NT2/D1 (cell line): Measurements from ENCODE around the gene TTLL11.

ENCODE experiments used
- DNase-seq: peaks from one replicate; pipeline ENCODE4 v3.0.0-alpha.2; 2011; ENCODE audit warnings: low read depth, low spot score
- H3K27me3 ChIP-seq: 2 replicates; pipeline ENCODE4 v1.6.0; 2011; ENCODE audit warnings: mild to moderate bottlenecking; ENCODE audit not compliant: insufficient read length, insufficient read depth
- H3K36me3 ChIP-seq: 2 replicates; pipeline ENCODE4 v1.6.1; 2011; ENCODE audit warnings: mild to moderate bottlenecking, low read length, mixed read lengths; ENCODE audit not compliant: insufficient read depth, insufficient read length
- H3K4me1 ChIP-seq: 2 replicates; pipeline ENCODE4 v1.5.1; 2011; ENCODE audit not compliant: insufficient read depth, insufficient read length
- H3K4me3 ChIP-seq: 2 replicates; pipeline ENCODE4 v1.5.1; 2011; ENCODE audit warnings: low read depth; ENCODE audit not compliant: insufficient read length
- H3K9ac ChIP-seq: 2 replicates; pipeline ENCODE4 v1.6.0; 2011; ENCODE audit warnings: low read depth; ENCODE audit not compliant: insufficient read length
- H3K9me3 ChIP-seq: 2 replicates; pipeline ENCODE4 v1.5.1; 2011; ENCODE audit warnings: mild to moderate bottlenecking, low read length; ENCODE audit not compliant: insufficient read depth
- SUZ12 ChIP-seq: IDR thresholded peaks from 2 replicates; pipeline ENCODE4 v1.6.1; 2011; ENCODE audit not compliant: insufficient read length, insufficient read depth; ENCODE audit errors: extremely low read depth
- YY1 ChIP-seq: IDR thresholded peaks from 2 replicates; pipeline ENCODE4 v1.6.1; 2011; ENCODE audit not compliant: insufficient read length, insufficient read depth
- ZNF274 ChIP-seq: IDR thresholded peaks from 2 replicates; pipeline ENCODE4 v1.6.1; 2011; ENCODE audit warnings: mild to moderate bottlenecking, low read depth, low read length

TTLL11 gene

DNA sequence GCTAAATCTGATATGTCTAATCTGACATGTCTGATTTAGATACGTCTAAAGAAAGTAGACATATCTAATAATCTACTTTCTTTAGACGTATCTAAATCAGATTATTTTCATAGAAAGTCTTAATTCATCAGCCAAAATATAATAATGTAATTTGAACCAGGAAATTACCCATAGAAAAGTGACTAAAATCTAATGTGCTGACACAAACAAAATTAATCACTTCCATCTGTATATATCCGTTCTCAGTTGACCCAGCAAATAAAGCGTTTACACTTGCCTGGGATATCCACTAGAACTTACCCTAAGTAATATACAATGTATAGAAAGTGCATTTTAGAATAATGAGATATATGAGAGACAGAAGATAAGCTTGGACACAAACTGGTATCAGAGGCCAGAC, 56.7 kb downstream of the TTLL11 start:
- no peaks in the 10 kb centered on the region for H3K36me3 ChIP-seq
- H3K4me1 ChIP-seq: peaks cover 15% of the 10 kb centered on the region
- no peak for DNase-seq
- H3K4me3 ChIP-seq: no peak overlapping the region
- no peak overlapping the region for H3K9ac ChIP-seq
- no peaks in the 10 kb centered on the region for H3K27me3 ChIP-seq
- H3K9me3 ChIP-seq: no peaks in the 10 kb centered on the region
- TF ChIP-seq SUZ12: no peak
- no peak for TF ChIP-seq YY1
- no peak for TF ChIP-seq ZNF274

DNA sequence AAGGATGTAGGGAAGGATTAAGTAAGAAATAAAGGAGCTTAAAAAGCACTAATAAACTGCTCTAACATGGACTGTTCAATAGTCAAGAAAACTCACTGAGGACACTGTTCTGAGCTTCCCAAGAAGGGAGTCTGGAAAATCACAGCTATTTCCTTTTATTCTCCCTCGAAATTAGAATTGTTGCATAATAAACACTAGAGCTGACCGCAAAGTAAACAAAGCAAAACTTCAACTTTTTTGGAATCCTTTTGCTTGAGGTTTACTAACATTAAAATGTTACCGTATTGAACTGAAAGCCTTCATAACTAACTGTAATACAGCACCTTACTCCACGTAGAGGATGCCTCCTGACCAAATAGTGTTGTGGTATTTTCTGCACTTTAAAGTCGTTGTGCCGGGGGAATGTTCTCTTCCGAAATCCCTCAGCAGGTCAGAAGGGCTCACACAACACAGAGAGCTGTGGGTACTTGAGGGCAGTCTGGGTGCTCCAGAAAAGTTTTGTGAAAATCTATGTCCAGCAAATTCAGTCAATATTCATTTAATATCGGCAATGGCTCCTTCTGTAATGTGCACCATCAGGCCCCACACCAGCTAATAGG, 59.2 kb downstream of the TTLL11 start:
- H3K36me3 ChIP-seq: no peaks in the 10 kb centered on the region
- no peak overlapping the region for H3K4me3 ChIP-seq
- no peak for DNase-seq
- H3K4me1 ChIP-seq: peaks cover 15% of the 10 kb centered on the region
- TF ChIP-seq ZNF274 (no peak), SUZ12 (no peak), YY1 (no peak)
- H3K27me3 ChIP-seq: no peaks in the 10 kb centered on the region
- no peak overlapping the region for H3K9ac ChIP-seq
- no peaks in the 10 kb centered on the region for H3K9me3 ChIP-seq

- no peak overlapping the region for H3K4me3 ChIP-seq
- H3K36me3 ChIP-seq: no peaks in the 10 kb centered on the region
- TF ChIP-seq YY1 (no peak), ZNF274 (no peak), SUZ12 (no peak)
- H3K9me3 ChIP-seq: no peaks in the 10 kb centered on the region
- no peaks in the 10 kb centered on the region for H3K27me3 ChIP-seq
- H3K9ac ChIP-seq: no peak overlapping the region
- DNase-seq: no peak
- H3K4me1 ChIP-seq: peaks cover 15% of the 10 kb centered on the region
Measured at GRCh38 chr9:122032346-122032745, 60.8 kb downstream of the TTLL11 start.

GRCh38 chr9:122031776-122032175, 61.3 kb downstream of the TTLL11 start:
- Histone ChIP-seq H3K36me3 (no peaks in the 10 kb centered on the region), H3K4me1 (peaks cover 15% of the 10 kb centered on the region), H3K9me3 (no peaks in the 10 kb centered on the region), H3K27me3 (no peaks in the 10 kb centered on the region), H3K4me3 (no peak overlapping the region), H3K9ac (no peak overlapping the region)
- no peak for DNase-seq
- no peak for TF ChIP-seq ZNF274
- TF ChIP-seq SUZ12: no peak
- TF ChIP-seq YY1: no peak

GRCh38 chr9:122031157-122031556, 62.0 kb downstream of the TTLL11 start:
- TF ChIP-seq YY1: no peak
- no peak for TF ChIP-seq SUZ12
- no peak for TF ChIP-seq ZNF274
- Histone ChIP-seq H3K4me3 (no peak overlapping the region), H3K27me3 (no peaks in the 10 kb centered on the region), H3K36me3 (no peaks in the 10 kb centered on the region), H3K4me1 (peaks cover 12% of the 10 kb centered on the region), H3K9ac (no peak overlapping the region), H3K9me3 (no peaks in the 10 kb centered on the region)
- no peak for DNase-seq

- TF ChIP-seq SUZ12 (no peak), YY1 (no peak), ZNF274 (no peak)
- H3K4me1 ChIP-seq: peaks cover 12% of the 10 kb centered on the region
- H3K4me3 ChIP-seq: no peak overlapping the region
- no peak overlapping the region for H3K9ac ChIP-seq
- no peak for DNase-seq
- no peaks in the 10 kb centered on the region for H3K36me3 ChIP-seq
- no peaks in the 10 kb centered on the region for H3K9me3 ChIP-seq
- no peaks in the 10 kb centered on the region for H3K27me3 ChIP-seq
Measured at GRCh38 chr9:122030357-122030756, 62.8 kb downstream of the TTLL11 start.

GRCh38 chr9:122029898-122030297, 63.2 kb downstream of the TTLL11 start:
- H3K4me1 ChIP-seq: peaks cover 9% of the 10 kb centered on the region
- no peak overlapping the region for H3K4me3 ChIP-seq
- no peaks in the 10 kb centered on the region for H3K27me3 ChIP-seq
- TF ChIP-seq SUZ12 (no peak), ZNF274 (no peak), YY1 (no peak)
- no peaks in the 10 kb centered on the region for H3K36me3 ChIP-seq
- no peak overlapping the region for H3K9ac ChIP-seq
- H3K9me3 ChIP-seq: no peaks in the 10 kb centered on the region
- no peak for DNase-seq

GRCh38 chr9:122028089-122028488, 65.0 kb downstream of the TTLL11 start:
- Histone ChIP-seq H3K9me3 (no peaks in the 10 kb centered on the region), H3K4me3 (no peak overlapping the region), H3K4me1 (no peaks in the 10 kb centered on the region), H3K36me3 (no peaks in the 10 kb centered on the region), H3K9ac (no peak overlapping the region), H3K27me3 (no peaks in the 10 kb centered on the region)
- DNase-seq: no peak
- no peak for TF ChIP-seq YY1
- no peak for TF ChIP-seq SUZ12
- TF ChIP-seq ZNF274: no peak
